Cortex of kidney (tissue), 1 donor: ENCODE results near the gene MCM9.

ENCODE experiments used
- DNase-seq: peaks from one replicate; lab custom pipeline; 2025; lab: John Stamatoyannopoulos, UW

The MCM9 gene

GRCh38 chr6:118865100-118865391, 69.9 kb downstream of the MCM9 start:
- DNase-seq, result no peak

- DNase-seq, result no peak
Measured at GRCh38 chr6:118864341-118865099, 70.4 kb downstream of the MCM9 start.

- no peak for DNase-seq
Measured at GRCh38 chr6:118862443-118862842, 72.5 kb downstream of the MCM9 start.

GRCh38 chr6:118860880-118861279, 74.1 kb downstream of the MCM9 start:
- no peak for DNase-seq

- DNase-seq, result no peak
Measured at GRCh38 chr6:118860363-118860762, 74.6 kb downstream of the MCM9 start.

- DNase-seq, result no peak
Measured at GRCh38 chr6:118859517-118860064, 75.4 kb downstream of the MCM9 start.

GRCh38 chr6:118856301-118856700, 78.7 kb downstream of the MCM9 start:
- DNase-seq, result no peak

GRCh38 chr6:118853408-118853807, 81.6 kb downstream of the MCM9 start:
- no peak for DNase-seq

- no peak for DNase-seq
Measured at GRCh38 chr6:118844915-118845314, 90.0 kb downstream of the MCM9 start.

- no peak for DNase-seq
Measured at GRCh38 chr6:118843685-118844390, 91.1 kb downstream of the MCM9 start.

- DNase-seq, result no peak
Measured at GRCh38 chr6:118830691-118831090, 104.3 kb downstream of the MCM9 start.

- DNase-seq, result no peak
Measured at GRCh38 chr6:118829817-118830478, 105.0 kb downstream of the MCM9 start.

GRCh38 chr6:118826096-118826495, 108.9 kb downstream of the MCM9 start:
- no peak for DNase-seq

GRCh38 chr6:118825661-118826060, 109.3 kb downstream of the MCM9 start:
- no peak for DNase-seq

- DNase-seq, result no peak
Measured at GRCh38 chr6:118815495-118815894, 119.5 kb downstream of the MCM9 start.

- no peak for DNase-seq
Measured at GRCh38 chr6:118813775-118814174, 121.2 kb downstream of the MCM9 start.

GRCh38 chr6:118812970-118813369, 122.0 kb downstream of the MCM9 start:
- no peak for DNase-seq

GRCh38 chr6:118810420-118811027, 124.4 kb downstream of the MCM9 start:
- no peak for DNase-seq

- DNase-seq, result no peak
Measured at GRCh38 chr6:118808793-118809638, 125.9 kb downstream of the MCM9 start.

- no peak for DNase-seq
Measured at GRCh38 chr6:118804091-118804490, 130.9 kb downstream of the MCM9 start.

- DNase-seq, result no peak
Measured at GRCh38 chr6:118801257-118801656, 133.7 kb downstream of the MCM9 start.
